HEK293 (cell line): ENCODE results near the gene LEP.

Source experiments
- CTCF ChIA-PET: fragments of 350-600 bp; formaldehyde crosslinking; extraction: SDS; loops from one replicate; lab custom pipeline; 2021; ENCODE audit warnings: antibody characterized with exemption; lab: Yijun Ruan, JAX
- POLR2A ChIA-PET: fragments of 300-600 bp; formaldehyde crosslinking; extraction: SDS; loops from one replicate; lab custom pipeline; 2020; ENCODE audit warnings: antibody characterized with exemption, inconsistent platforms; lab: Yijun Ruan, JAX
- H3K27ac ChIP-seq: fragments of 200-500 bp; sonication (Bioruptor generic); 2 replicates; pipeline ENCODE4 v1.5.1; 2014; ENCODE audit warnings: low read depth, low read length, control low read depth, inconsistent platforms; ENCODE audit errors: extremely low read depth
- H3K36me3 ChIP-seq, 2 experiments: fragments of 200-500 bp in 1 of 2; sonication (Bioruptor generic) in 1 of 2; 1 replicate in 1 of 2; 2 replicates in 1 of 2; pipeline ENCODE4 v1.5.1; 2014 to 2017; ENCODE audit warnings: inconsistent platforms in 2 of 2, low read length in 2 of 2; ENCODE audit not compliant: control insufficient read depth in 2 of 2, insufficient read depth in 1 of 2
- H3K4me1 ChIP-seq: fragments of 200-500 bp; sonication (Bioruptor generic); 2 replicates; pipeline ENCODE4 v1.5.1; 2014; ENCODE audit warnings: mild to moderate bottlenecking, low read length, inconsistent platforms; ENCODE audit not compliant: control insufficient read depth, insufficient read depth
- H3K4me3 ChIP-seq: 2 replicates; pipeline ENCODE4 v1.5.1; 2011; ENCODE audit warnings: low read depth, mild to moderate bottlenecking, control low read depth, low read length, moderate library complexity
- H3K9me3 ChIP-seq: fragments of 200-500 bp; sonication (Bioruptor generic); 2 replicates; pipeline ENCODE4 v1.5.1; 2014; ENCODE audit warnings: low read depth, low read length, inconsistent platforms; ENCODE audit not compliant: control insufficient read depth, insufficient read depth
- EGR2 ChIP-seq: fragments of 450-650 bp; formaldehyde crosslinking; IDR thresholded peaks from 2 replicates; pipeline ENCODE4 v1.5.1; 2016; ENCODE audit warnings: low read depth, missing biosample characterization, missing genetic modification characterization
- GFI1B ChIP-seq: fragments of 450-650 bp; formaldehyde crosslinking; IDR thresholded peaks from 2 replicates; pipeline ENCODE4 v1.5.1; 2016; ENCODE audit warnings: missing biosample characterization, missing genetic modification characterization
- KLF1 ChIP-seq: fragments of 450-650 bp; formaldehyde crosslinking; IDR thresholded peaks from 2 replicates; pipeline ENCODE4 v1.5.1; 2016; ENCODE audit warnings: missing biosample characterization, missing genetic modification characterization
- PRDM4 ChIP-seq: fragments of 450-650 bp; formaldehyde crosslinking; IDR thresholded peaks from 2 replicates; pipeline ENCODE4 v1.5.1; 2017; ENCODE audit warnings: missing biosample characterization, missing genetic modification characterization
- SP3 ChIP-seq: fragments of 450-650 bp; formaldehyde crosslinking; IDR thresholded peaks from 2 replicates; pipeline ENCODE4 v1.5.1; 2016; ENCODE audit warnings: missing biosample characterization, missing genetic modification characterization
- YY2 ChIP-seq: fragments of 450-650 bp; formaldehyde crosslinking; IDR thresholded peaks from 2 replicates; pipeline ENCODE4 v1.5.1; 2016; ENCODE audit warnings: missing biosample characterization, missing genetic modification characterization
- ZBTB48 ChIP-seq: fragments of 450-650 bp; formaldehyde crosslinking; IDR thresholded peaks from 2 replicates; pipeline ENCODE4 v1.5.1; 2016; ENCODE audit warnings: missing biosample characterization, missing genetic modification characterization
- ZBTB6 ChIP-seq: fragments of 450-650 bp; formaldehyde crosslinking; IDR thresholded peaks from 2 replicates; pipeline ENCODE4 v1.5.1; 2017; ENCODE audit warnings: missing biosample characterization, missing genetic modification characterization
- ZNF132 ChIP-seq: fragments of 450-650 bp; formaldehyde crosslinking; IDR thresholded peaks from 2 replicates; pipeline ENCODE4 v1.5.1; 2017; ENCODE audit warnings: missing biosample characterization, missing genetic modification characterization, borderline replicate concordance
- ZNF391 ChIP-seq: fragments of 450-650 bp; formaldehyde crosslinking; IDR thresholded peaks from 2 replicates; pipeline ENCODE4 v1.5.1; 2016; ENCODE audit warnings: low read depth, missing biosample characterization, missing genetic modification characterization, borderline replicate concordance
- ZNF449 ChIP-seq: fragments of 450-650 bp; formaldehyde crosslinking; IDR thresholded peaks from 2 replicates; pipeline ENCODE4 v1.5.1; 2017; ENCODE audit warnings: missing biosample characterization, mild to moderate bottlenecking, missing genetic modification characterization, moderate library complexity
- ZNF510 ChIP-seq: fragments of 450-650 bp; formaldehyde crosslinking; IDR thresholded peaks from 2 replicates; pipeline ENCODE4 v1.5.1; 2018; ENCODE audit warnings: mild to moderate bottlenecking, missing genetic modification characterization, missing biosample characterization; ENCODE audit not compliant: insufficient replicate concordance
- ZNF548 ChIP-seq: fragments of 450-650 bp; formaldehyde crosslinking; IDR thresholded peaks from 2 replicates; pipeline ENCODE4 v1.5.1; 2016; ENCODE audit warnings: missing biosample characterization, missing genetic modification characterization
- ZNF664 ChIP-seq: fragments of 450-650 bp; formaldehyde crosslinking; IDR thresholded peaks from 2 replicates; pipeline ENCODE4 v1.5.1; 2016; ENCODE audit warnings: missing biosample characterization, missing genetic modification characterization
- ZNF792 ChIP-seq: fragments of 450-650 bp; formaldehyde crosslinking; IDR thresholded peaks from 2 replicates; pipeline ENCODE4 v1.5.1; 2016; ENCODE audit warnings: missing biosample characterization, missing genetic modification characterization

Gene LEP

GRCh38 chr7:128233471-128233870 lies 7.6 kb upstream of the LEP start:
- H3K9me3 ChIP-seq, result no peaks in the 10 kb centered on the region
- TF ChIP-seq ZBTB6 (tag by site-specific recombination) (no peak), ZNF510 (no peak), GFI1B (peak; percentile 66; the same call in 1 of the 2 replicates)
- H3K27ac ChIP-seq, result no peak overlapping the region
- ChIA-PET CTCF (interaction anchor here (1.1 kb wide), 1 partner anchor 15 kb away, joined by 4 read pairs; no protein-coding TSS in a partner anchor), POLR2A (interaction anchor here (1.1 kb wide), 1 partner anchor 10 kb away, joined by 3 read pairs; no protein-coding TSS in a partner anchor)
- no peaks in the 10 kb centered on the region for H3K4me1 ChIP-seq
- no peaks in the 10 kb centered on the region for H3K36me3 ChIP-seq
- no peak overlapping the region for H3K4me3 ChIP-seq

GRCh38 chr7:128234476-128235026 lies 6.5 kb upstream of the LEP start:
- TF ChIP-seq ZNF449 (tag by site-specific recombination), result no peak
- TF ChIP-seq ZNF548, result no peak
- no peak for TF ChIP-seq ZBTB6 (tag by site-specific recombination)
- no peak for TF ChIP-seq PRDM4 (tag by site-specific recombination)
- TF ChIP-seq ZNF132 (tag by site-specific recombination), result no peak
- no peak for TF ChIP-seq SP3 (tag by site-specific recombination)
- no peak for TF ChIP-seq ZNF664 (tag by site-specific recombination)
- no peak for TF ChIP-seq ZNF391 (tag by site-specific recombination)
- no peak for TF ChIP-seq ZNF792 (tag by site-specific recombination)
- ChIA-PET POLR2A (no interaction called here), CTCF (no interaction called here)
- Histone ChIP-seq H3K4me3 (no peak overlapping the region), H3K27ac (no peak overlapping the region), H3K4me1 (no peaks in the 10 kb centered on the region), H3K9me3 (no peaks in the 10 kb centered on the region), H3K36me3 (no peaks in the 10 kb centered on the region)

GRCh38 chr7:128235471-128235870 lies 5.6 kb upstream of the LEP start:
- H3K9me3 ChIP-seq, result no peaks in the 10 kb centered on the region
- H3K27ac ChIP-seq, result no peak overlapping the region
- H3K4me1 ChIP-seq, result no peaks in the 10 kb centered on the region
- ChIA-PET POLR2A (no interaction called here), CTCF (interaction anchor here (0.5 kb wide), 1 partner anchor 15 kb away, joined by 3 read pairs; no protein-coding TSS in a partner anchor)
- no peak overlapping the region for H3K4me3 ChIP-seq
- no peak for TF ChIP-seq EGR2 (tag by site-specific recombination)
- TF ChIP-seq YY2, result no peak
- no peak for TF ChIP-seq ZBTB48
- TF ChIP-seq KLF1 (tag by site-specific recombination), result no peak
- TF ChIP-seq, all 188 proteins: peak for 0
- H3K36me3 ChIP-seq, result no peaks in the 10 kb centered on the region
